Tibial artery (tissue), 4 donors: ENCODE measurements around the gene MSRB2.

Experiments used
- DNase-seq, 2 donors: peaks; one replicate each; pipeline ENCODE4 v3.0.0-alpha.2; 2019
- H3K27ac ChIP-seq, 2 donors: fragments of 200-600 bp; sonication (generic) in 1 of 2; 1 replicate in 1 of 2; 2 replicates in 1 of 2; pipeline ENCODE4 v1.5.1; 2018 to 2019; ENCODE audit warnings: mild to moderate bottlenecking in 1 of 2
- H3K27me3 ChIP-seq, 2 donors: fragments of 200-600 bp; sonication (generic) in 1 of 2; one replicate each; pipeline versions ENCODE4 v1.5.1 to v1.6.0; 2016 to 2019
- H3K36me3 ChIP-seq, 3 donors: fragments of 200-600 bp; sonication (generic) in 2 of 3; one replicate each; pipeline ENCODE4 v1.5.1; 2016 to 2019; ENCODE audit warnings: mild to moderate bottlenecking in 2 of 3
- H3K4me1 ChIP-seq, 4 donors: fragments of 200-600 bp; sonication (generic) in 2 of 4; 1 replicate in 3 of 4; 2 replicates in 1 of 4; pipeline ENCODE4 v1.5.1; 2016 to 2019
- H3K4me3 ChIP-seq, 2 donors: fragments of 200-600 bp; sonication (generic) in 1 of 2; 1 replicate in 1 of 2; 2 replicates in 1 of 2; pipeline ENCODE4 v1.5.1; 2018 to 2019; ENCODE audit warnings: mild to moderate bottlenecking in 2 of 2
- H3K9me3 ChIP-seq, 3 donors: fragments of 200-600 bp; sonication (generic) in 1 of 3; one replicate each; pipeline ENCODE4 v1.5.1; 2016 to 2019
- intact Hi-C: fragments of 100-400 bp; cut with DNase I; formaldehyde crosslinking; loops from one replicate; pipeline ENCODE4 v1.15.0; 2023; ENCODE audit warnings: low total_unique reads
- TF ChIP-seq, protein P1 (sequence below), 2 experiments: fragments of 200-600 bp in 1 of 2; fragments of 450-650 bp in 1 of 2; IDR thresholded peaks; one replicate each; pipeline ENCODE4 v1.5.1; 2017 to 2019; ENCODE audit warnings: antibody characterized with exemption in 2 of 2, mild to moderate bottlenecking in 1 of 2, moderate library complexity in 1 of 2

MSRB2 gene

DNA sequence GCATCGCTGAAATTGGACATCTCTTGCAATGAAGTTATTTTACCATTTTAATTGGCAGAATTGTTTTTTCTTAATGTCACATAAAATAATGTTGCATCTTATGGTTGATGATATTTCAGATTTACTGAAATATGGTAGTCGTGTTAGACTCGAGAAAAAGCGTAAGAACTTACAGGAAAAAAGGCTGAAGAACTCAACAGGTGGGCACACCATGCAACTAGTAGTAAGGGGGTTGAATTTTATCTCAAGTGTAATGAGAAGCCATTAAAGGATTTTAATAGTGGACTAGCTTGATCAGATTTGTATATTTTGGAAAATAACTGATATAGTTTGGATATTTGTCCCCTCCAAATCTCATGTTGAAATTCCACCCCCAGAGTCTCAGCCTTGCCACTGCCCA is 41.1 kb downstream of the MSRB2 start:
- Histone ChIP-seq H3K4me3 (no peak overlapping the region), H3K27me3 (no peaks in the 10 kb centered on the region), H3K9me3 (peaks cover 0 to 13% (median 11%) of the 10 kb centered on the region in 3 donors), H3K4me1 (no peaks in the 10 kb centered on the region), H3K27ac (no peak overlapping the region), H3K36me3 (no peaks in the 10 kb centered on the region)
- TF ChIP-seq, protein P1, sequence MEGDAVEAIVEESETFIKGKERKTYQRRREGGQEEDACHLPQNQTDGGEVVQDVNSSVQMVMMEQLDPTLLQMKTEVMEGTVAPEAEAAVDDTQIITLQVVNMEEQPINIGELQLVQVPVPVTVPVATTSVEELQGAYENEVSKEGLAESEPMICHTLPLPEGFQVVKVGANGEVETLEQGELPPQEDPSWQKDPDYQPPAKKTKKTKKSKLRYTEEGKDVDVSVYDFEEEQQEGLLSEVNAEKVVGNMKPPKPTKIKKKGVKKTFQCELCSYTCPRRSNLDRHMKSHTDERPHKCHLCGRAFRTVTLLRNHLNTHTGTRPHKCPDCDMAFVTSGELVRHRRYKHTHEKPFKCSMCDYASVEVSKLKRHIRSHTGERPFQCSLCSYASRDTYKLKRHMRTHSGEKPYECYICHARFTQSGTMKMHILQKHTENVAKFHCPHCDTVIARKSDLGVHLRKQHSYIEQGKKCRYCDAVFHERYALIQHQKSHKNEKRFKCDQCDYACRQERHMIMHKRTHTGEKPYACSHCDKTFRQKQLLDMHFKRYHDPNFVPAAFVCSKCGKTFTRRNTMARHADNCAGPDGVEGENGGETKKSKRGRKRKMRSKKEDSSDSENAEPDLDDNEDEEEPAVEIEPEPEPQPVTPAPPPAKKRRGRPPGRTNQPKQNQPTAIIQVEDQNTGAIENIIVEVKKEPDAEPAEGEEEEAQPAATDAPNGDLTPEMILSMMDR (IDR thresholded peaks at IDR 0.05), result no peak
- intact Hi-C loops, result no loop called here
- DNase-seq, result no peak

DNA sequence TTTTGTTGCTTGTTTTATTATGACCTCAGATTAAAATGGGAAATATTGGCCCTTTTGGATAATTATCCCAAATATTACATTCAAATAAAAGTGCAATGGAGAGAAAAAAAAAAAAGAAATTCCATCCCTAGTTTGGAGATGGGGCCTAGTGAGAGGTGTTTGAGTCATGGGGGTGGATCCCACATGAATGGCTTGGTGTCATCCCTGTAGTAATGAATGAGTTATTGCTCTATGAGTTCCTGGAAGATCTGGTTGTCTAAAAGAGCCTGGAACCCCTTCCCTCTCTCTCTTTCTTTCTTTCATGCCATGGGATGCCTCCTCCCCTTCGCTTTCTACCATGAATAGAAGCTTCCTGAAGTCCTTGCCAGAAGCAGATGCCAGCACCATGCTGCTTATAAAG is 44.3 kb downstream of the MSRB2 start:
- H3K4me3 ChIP-seq, result no peak overlapping the region
- intact Hi-C loops, result no loop called here
- H3K36me3 ChIP-seq, result no peaks in the 10 kb centered on the region
- TF ChIP-seq, protein P1 (IDR thresholded peaks at IDR 0.05), result no peak
- no peaks in the 10 kb centered on the region for H3K4me1 ChIP-seq
- H3K27me3 ChIP-seq, result no peaks in the 10 kb centered on the region
- DNase-seq, result no peak
- H3K9me3 ChIP-seq, result peaks cover 0 to 13% (median 11%) of the 10 kb centered on the region in 3 donors
- H3K27ac ChIP-seq, result no peak overlapping the region

DNA sequence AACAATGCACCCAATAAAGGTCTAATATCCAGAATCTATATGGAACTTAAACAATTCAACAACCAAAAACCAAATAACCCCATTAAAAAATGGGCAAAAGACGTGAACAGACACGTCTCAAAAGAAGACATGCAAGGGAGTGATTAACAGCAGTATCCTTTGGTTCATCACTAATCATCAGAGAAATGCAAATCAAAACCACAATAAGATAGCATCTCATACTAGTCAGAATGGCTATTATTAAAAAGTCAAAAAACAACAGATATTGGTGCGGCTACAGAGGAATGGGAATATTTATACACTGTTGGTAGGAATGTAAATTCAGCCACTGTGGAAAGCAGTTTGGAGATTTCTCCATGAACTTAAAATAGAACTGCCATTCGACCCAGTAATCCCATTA is 46.6 kb downstream of the MSRB2 start:
- no peak overlapping the region for H3K4me3 ChIP-seq
- TF ChIP-seq, protein P1 (IDR thresholded peaks at IDR 0.05), result no peak
- peaks cover 0 to 7% (median 6%) of the 10 kb centered on the region in 3 donors for H3K9me3 ChIP-seq
- H3K27ac ChIP-seq, result no peak overlapping the region
- intact Hi-C loops, result no loop called here
- H3K27me3 ChIP-seq, result no peaks in the 10 kb centered on the region
- DNase-seq, result no peak
- no peaks in the 10 kb centered on the region for H3K36me3 ChIP-seq
- H3K4me1 ChIP-seq, result no peaks in the 10 kb centered on the region

DNA sequence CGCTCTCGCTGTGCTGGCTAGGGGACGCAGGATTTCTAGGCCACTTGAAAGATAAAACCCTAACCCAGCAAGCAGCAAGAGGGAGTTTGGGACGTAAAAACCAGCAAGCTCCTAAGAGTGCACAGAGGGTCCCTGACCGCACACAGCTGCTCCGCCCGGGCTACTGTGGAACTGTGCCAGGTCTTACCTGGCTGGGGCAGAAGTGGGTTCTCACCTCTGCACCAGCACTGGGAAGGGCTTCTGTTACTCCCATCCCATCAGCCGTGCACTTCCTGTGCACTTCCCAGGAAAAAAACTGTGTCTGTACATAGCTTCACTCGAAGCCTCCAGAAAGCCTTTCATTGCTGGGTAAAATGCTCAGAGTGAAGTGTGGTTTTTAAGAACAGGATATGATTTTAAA is 50.9 kb downstream of the MSRB2 start:
- Histone ChIP-seq H3K27ac (no peak overlapping the region), H3K9me3 (no peaks in the 10 kb centered on the region)

DNA sequence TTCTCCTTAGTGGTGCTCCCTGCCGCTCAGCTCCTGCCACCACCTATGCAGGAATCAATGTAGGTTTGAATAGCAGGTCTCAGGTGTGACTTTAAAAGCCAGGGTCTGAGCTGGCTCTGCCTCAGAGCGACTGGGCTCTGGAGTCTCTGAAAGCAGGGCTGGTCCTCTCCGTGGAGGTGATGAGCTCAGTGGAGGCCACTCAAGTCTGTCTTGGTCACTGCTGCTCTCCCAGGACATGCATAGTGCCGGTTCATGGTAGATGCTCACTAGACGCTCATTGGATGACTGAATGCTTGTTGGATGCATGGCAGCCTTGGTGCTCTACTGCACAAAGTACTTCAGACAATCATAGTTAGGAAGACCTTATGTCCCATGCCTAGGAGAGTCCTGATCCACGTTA is 51.7 kb downstream of the MSRB2 start:
- no peaks in the 10 kb centered on the region for H3K9me3 ChIP-seq
- H3K36me3 ChIP-seq, result no peaks in the 10 kb centered on the region
- DNase-seq, result no peak
- intact Hi-C loops, result no loop called here
- no peaks in the 10 kb centered on the region for H3K4me1 ChIP-seq
- no peaks in the 10 kb centered on the region for H3K27me3 ChIP-seq
- no peak overlapping the region for H3K27ac ChIP-seq
- TF ChIP-seq, protein P1 (IDR thresholded peaks at IDR 0.05), result no peak
- no peak overlapping the region for H3K4me3 ChIP-seq

More for the DNA sequence above, 50.9 kb downstream of the MSRB2 start:
- intact Hi-C loops, result no loop called here
- Histone ChIP-seq H3K27me3 (no peaks in the 10 kb centered on the region), H3K4me3 (no peak overlapping the region), H3K36me3 (no peaks in the 10 kb centered on the region), H3K4me1 (no peaks in the 10 kb centered on the region)
- TF ChIP-seq, protein P1 (IDR thresholded peaks at IDR 0.05), result no peak
- DNase-seq, result no peak

DNA sequence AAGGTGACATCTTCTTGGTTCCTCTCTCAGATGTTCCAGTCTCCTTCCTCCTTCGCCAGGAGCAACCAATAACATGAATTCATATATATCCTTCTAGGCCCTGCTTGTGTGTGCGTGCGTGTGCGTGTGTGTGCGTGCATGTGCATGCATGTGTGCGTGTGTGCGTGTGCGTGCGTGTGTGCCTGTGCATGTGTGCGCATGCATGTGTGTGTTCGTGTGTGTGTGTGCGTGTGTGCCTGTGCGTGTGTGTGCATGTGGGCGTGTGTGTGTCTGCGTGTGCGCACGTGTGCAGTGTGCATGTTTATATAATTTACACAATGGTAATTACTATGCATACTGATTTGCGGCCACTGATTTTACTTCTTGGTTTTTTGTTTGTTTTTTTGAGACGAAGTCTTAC is 52.8 kb downstream of the MSRB2 start:
- TF ChIP-seq, protein P1 (IDR thresholded peaks at IDR 0.05), result no peak
- Histone ChIP-seq H3K9me3 (no peaks in the 10 kb centered on the region), H3K4me3 (no peak overlapping the region), H3K27ac (no peak overlapping the region), H3K27me3 (no peaks in the 10 kb centered on the region), H3K4me1 (no peaks in the 10 kb centered on the region), H3K36me3 (no peaks in the 10 kb centered on the region)
- intact Hi-C loops, result no loop called here
- no peak for DNase-seq
